Measurements from ENCODE around the gene APCDD1L.

- TF ChIP-seq EZH2phosphoT487 (IDR thresholded peaks at IDR 0.05; ENCODE audit: insufficient read depth, low read depth) (no peak), EZH2 (IDR thresholded peaks at IDR 0.05; ENCODE audit: insufficient read depth, poor library complexity, severe bottlenecking) (no peak)
Observed at GRCh38 chr20:58452667-58453255, 62.4 kb downstream of the APCDD1L start.
